ENCODE results near the gene FKBP5. TPM values are rescaled to one million over a fixed set of nuclear protein-coding genes. Genes with fewer than 3 reads are reported as not detected.

FKBP5 gene
- total and polyA plus RNA-seq, 9 of the 15 experiments (the other 6 are each of a cell fraction or from before 2014, with no cell fraction given) = 32.7 to 151 (median 75.0) TPM

GRCh38 chr6:35719830-35720733, 31.4 kb upstream of the FKBP5 start (continued):
- TF ChIP-seq ZNF76 (CRISPR knock-in tag; IDR thresholded peaks at IDR 0.05; ENCODE audit: borderline replicate concordance) = no peak
- TF ChIP-seq, protein P1, sequence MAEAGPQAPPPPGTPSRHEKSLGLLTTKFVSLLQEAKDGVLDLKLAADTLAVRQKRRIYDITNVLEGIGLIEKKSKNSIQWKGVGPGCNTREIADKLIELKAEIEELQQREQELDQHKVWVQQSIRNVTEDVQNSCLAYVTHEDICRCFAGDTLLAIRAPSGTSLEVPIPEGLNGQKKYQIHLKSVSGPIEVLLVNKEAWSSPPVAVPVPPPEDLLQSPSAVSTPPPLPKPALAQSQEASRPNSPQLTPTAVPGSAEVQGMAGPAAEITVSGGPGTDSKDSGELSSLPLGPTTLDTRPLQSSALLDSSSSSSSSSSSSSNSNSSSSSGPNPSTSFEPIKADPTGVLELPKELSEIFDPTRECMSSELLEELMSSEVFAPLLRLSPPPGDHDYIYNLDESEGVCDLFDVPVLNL (CRISPR knock-in tag; IDR thresholded peaks at IDR 0.05; ENCODE audit: low read depth) = no peak
- TF ChIP-seq, protein P2, sequence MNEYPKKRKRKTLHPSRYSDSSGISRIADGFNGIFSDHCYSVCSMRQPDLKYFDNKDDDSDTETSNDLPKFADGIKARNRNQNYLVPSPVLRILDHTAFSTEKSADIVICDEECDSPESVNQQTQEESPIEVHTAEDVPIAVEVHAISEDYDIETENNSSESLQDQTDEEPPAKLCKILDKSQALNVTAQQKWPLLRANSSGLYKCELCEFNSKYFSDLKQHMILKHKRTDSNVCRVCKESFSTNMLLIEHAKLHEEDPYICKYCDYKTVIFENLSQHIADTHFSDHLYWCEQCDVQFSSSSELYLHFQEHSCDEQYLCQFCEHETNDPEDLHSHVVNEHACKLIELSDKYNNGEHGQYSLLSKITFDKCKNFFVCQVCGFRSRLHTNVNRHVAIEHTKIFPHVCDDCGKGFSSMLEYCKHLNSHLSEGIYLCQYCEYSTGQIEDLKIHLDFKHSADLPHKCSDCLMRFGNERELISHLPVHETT (CRISPR knock-in tag; conservative IDR thresholded peaks at IDR 0.05 in 1 of 2, IDR thresholded peaks at IDR 0.05 in 1 of 2) = no peak
- no peak for TF ChIP-seq FOS (IDR thresholded peaks at IDR 0.05; ENCODE audit: extremely low read depth, insufficient read length)
- TF ChIP-seq SRF (CRISPR knock-in tag; IDR thresholded peaks at IDR 0.05) = no peak
- no peak for TF ChIP-seq HOMEZ (CRISPR knock-in tag; IDR thresholded peaks at IDR 0.05)
- no peak for TF ChIP-seq NR3C1 (CRISPR knock-in tag; IDR thresholded peaks at IDR 0.05)
- 0 out of 2 replicates have a peak, but pooled peaks have one; percentile 6 for TF ChIP-seq THAP12 (CRISPR knock-in tag; IDR thresholded peaks at IDR 0.05)
- TF ChIP-seq, protein P3, sequence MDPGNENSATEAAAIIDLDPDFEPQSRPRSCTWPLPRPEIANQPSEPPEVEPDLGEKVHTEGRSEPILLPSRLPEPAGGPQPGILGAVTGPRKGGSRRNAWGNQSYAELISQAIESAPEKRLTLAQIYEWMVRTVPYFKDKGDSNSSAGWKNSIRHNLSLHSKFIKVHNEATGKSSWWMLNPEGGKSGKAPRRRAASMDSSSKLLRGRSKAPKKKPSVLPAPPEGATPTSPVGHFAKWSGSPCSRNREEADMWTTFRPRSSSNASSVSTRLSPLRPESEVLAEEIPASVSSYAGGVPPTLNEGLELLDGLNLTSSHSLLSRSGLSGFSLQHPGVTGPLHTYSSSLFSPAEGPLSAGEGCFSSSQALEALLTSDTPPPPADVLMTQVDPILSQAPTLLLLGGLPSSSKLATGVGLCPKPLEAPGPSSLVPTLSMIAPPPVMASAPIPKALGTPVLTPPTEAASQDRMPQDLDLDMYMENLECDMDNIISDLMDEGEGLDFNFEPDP (CRISPR knock-in tag; IDR thresholded peaks at IDR 0.05) = no peak
- TF ChIP-seq HDAC6 (IDR thresholded peaks at IDR 0.05; ENCODE audit: low read depth, low read length) = no peak
- TF ChIP-seq HDAC3 (IDR thresholded peaks at IDR 0.05; ENCODE audit: borderline replicate concordance, partially characterized antibody) = no peak
- no peak for TF ChIP-seq ZNF707 (CRISPR knock-in tag; conservative IDR thresholded peaks at IDR 0.05)
- TF ChIP-seq, protein P4, sequence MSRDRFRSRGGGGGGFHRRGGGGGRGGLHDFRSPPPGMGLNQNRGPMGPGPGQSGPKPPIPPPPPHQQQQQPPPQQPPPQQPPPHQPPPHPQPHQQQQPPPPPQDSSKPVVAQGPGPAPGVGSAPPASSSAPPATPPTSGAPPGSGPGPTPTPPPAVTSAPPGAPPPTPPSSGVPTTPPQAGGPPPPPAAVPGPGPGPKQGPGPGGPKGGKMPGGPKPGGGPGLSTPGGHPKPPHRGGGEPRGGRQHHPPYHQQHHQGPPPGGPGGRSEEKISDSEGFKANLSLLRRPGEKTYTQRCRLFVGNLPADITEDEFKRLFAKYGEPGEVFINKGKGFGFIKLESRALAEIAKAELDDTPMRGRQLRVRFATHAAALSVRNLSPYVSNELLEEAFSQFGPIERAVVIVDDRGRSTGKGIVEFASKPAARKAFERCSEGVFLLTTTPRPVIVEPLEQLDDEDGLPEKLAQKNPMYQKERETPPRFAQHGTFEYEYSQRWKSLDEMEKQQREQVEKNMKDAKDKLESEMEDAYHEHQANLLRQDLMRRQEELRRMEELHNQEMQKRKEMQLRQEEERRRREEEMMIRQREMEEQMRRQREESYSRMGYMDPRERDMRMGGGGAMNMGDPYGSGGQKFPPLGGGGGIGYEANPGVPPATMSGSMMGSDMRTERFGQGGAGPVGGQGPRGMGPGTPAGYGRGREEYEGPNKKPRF (IDR thresholded peaks at IDR 0.05; ENCODE audit: low read depth, low read length) = no peak
